AG04450 (cell line): ENCODE measurements around the gene VNN1. TPM values are rescaled to one million over a fixed set of nuclear protein-coding genes. Genes with fewer than 3 reads are reported as not detected.
"Not testable (repeated sequence)": the region's sequence is repeated elsewhere in the genome, so short reads cannot be mapped to it uniquely, and the experiment has no call there.

Source experiments
- CTCF ChIA-PET: fragments of 300-600, 350-600 bp; formaldehyde crosslinking; extraction: SDS; loops from one replicate; lab custom pipeline; 2022; ENCODE audit warnings: antibody characterized with exemption, inconsistent platforms; lab: Charles Lee
- POLR2A ChIA-PET: fragments of 350-600 bp; formaldehyde crosslinking; extraction: SDS; loops from one replicate; lab custom pipeline; 2021; ENCODE audit warnings: antibody characterized with exemption, inconsistent platforms; lab: Yijun Ruan, JAX
- DNase-seq: peaks from one replicate; pipeline ENCODE4 v3.0.0-alpha.2; 2011; ENCODE audit warnings: low read depth, low spot score
- H3K27ac ChIP-seq: one replicate; pipeline ENCODE4 v1.5.1; 2012; ENCODE audit warnings: low read depth, low read length, control low read depth
- H3K27me3 ChIP-seq: one replicate; pipeline ENCODE4 v1.6.0; 2012; ENCODE audit warnings: low read length; ENCODE audit not compliant: control insufficient read depth, insufficient read depth
- H3K4me3 ChIP-seq: 2 replicates; pipeline ENCODE4 v1.5.1; 2011; ENCODE audit warnings: mild to moderate bottlenecking, low read depth, low read length, control low read depth
- H3K9me3 ChIP-seq: 2 replicates; pipeline ENCODE4 v1.5.1; 2012; ENCODE audit warnings: low read length; ENCODE audit not compliant: control insufficient read depth, insufficient read depth
- CTCF ChIP-seq: IDR thresholded peaks from 2 replicates; pipeline ENCODE4 v1.5.1; 2011; ENCODE audit warnings: low read depth, low read length, control low read depth, inconsistent platforms
- polyA plus RNA-seq: library from polyadenylated mRNA; depleted of rRNA; stranded (reverse); fragments of >200 nt; gene quantifications from 2 replicates; pipeline ENCODE4 v1.2.3, GENCODE V29; 2011

The VNN1 gene
- polyA plus RNA-seq, 1 experiment = 0.06 TPM

GRCh38 chr6:132685009-132685408 is 28.8 kb downstream of the VNN1 start:
- ChIA-PET POLR2A (no interaction called here), CTCF (interaction anchor here (0.6 to 0.9 kb wide), 2 partner anchors 15 to 54 kb away, joined by 3 to 4 read pairs; no protein-coding TSS in a partner anchor)
- Histone ChIP-seq H3K27ac (no peak overlapping the region), H3K27me3 (no peaks in the 10 kb centered on the region), H3K9me3 (no peaks in the 10 kb centered on the region), H3K4me3 (no peak overlapping the region)
- TF ChIP-seq CTCF = no peak
- no peak for DNase-seq

- no peak for DNase-seq
- Histone ChIP-seq H3K4me3 (no peak overlapping the region), H3K27me3 (no peaks in the 10 kb centered on the region), H3K9me3 (no peaks in the 10 kb centered on the region), H3K27ac (no peak overlapping the region)
- ChIA-PET CTCF (interaction anchor here (0.6 kb wide), 1 partner anchor 54 kb away, joined by 4 read pairs; no protein-coding TSS in a partner anchor), POLR2A (interaction anchor here (0.6 kb wide), 1 partner anchor 876 kb away, joined by 5 read pairs; no protein-coding TSS in a partner anchor)
- TF ChIP-seq CTCF = no peak
Observed at GRCh38 chr6:132684272-132684671, 29.6 kb downstream of the VNN1 start.

GRCh38 chr6:132683543-132683942 is 30.3 kb downstream of the VNN1 start:
- TF ChIP-seq CTCF = no peak
- no peaks in the 10 kb centered on the region for H3K27me3 ChIP-seq
- CTCF ChIA-PET = no interaction called here
- H3K27ac ChIP-seq = no peak overlapping the region
- H3K9me3 ChIP-seq = no peaks in the 10 kb centered on the region
- H3K4me3 ChIP-seq = no peak overlapping the region
- no peak for DNase-seq
- POLR2A ChIA-PET = no interaction called here

- DNase-seq, CTCF ChIA-PET: not testable (repeated sequence)
- POLR2A ChIA-PET = interaction anchor here (0.6 kb wide), 1 partner anchor 119 kb away, joined by 4 read pairs; the partner anchor contains the start of gene SLC18B1
Observed at GRCh38 chr6:132679094-132679493, 34.8 kb downstream of the VNN1 start.

GRCh38 chr6:132675749-132676148 is 38.1 kb downstream of the VNN1 start:
- CTCF ChIA-PET = no interaction called here
- no peak for DNase-seq
- TF ChIP-seq CTCF = no peak
- no peaks in the 10 kb centered on the region for H3K9me3 ChIP-seq
- POLR2A ChIA-PET = no interaction called here
- no peaks in the 10 kb centered on the region for H3K27me3 ChIP-seq
- H3K4me3 ChIP-seq = no peak overlapping the region
- H3K27ac ChIP-seq = no peak overlapping the region

More at GRCh38 chr6:132679094-132679493, 34.8 kb downstream of the VNN1 start:
- not testable (repeated sequence) for H3K27me3 ChIP-seq, H3K4me3 ChIP-seq, H3K9me3 ChIP-seq, H3K27ac ChIP-seq
